Measurements from ENCODE around the gene B3GALT6.

DNA sequence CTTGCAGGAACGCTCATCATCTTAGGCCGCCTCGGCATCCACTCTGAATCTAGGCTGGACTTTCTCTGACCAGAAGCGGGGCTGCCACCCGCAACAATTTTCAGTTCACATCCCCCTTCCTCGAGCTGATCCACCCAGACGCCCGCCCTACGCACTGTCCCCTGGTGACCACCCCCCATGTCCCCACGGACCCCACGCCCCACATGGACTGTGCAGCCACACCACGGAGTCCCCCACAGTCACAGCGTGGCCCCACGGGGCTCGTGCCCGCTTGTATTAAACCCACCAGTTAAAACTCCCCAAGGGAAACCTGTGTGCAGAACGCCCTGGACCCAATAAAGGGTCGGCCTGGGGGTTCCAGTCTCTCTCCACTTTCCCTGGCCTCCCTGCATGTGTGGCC is 27.5 kb downstream of the B3GALT6 start:
- TF ChIP-seq EP300 (IDR thresholded peaks at IDR 0.05; ENCODE audit: borderline replicate concordance) (no peak), NFIC (IDR thresholded peaks at IDR 0.05) (no peak), RAD21 (IDR thresholded peaks at IDR 0.05; ENCODE audit: low read depth) (no peak), FOXM1 (IDR thresholded peaks at IDR 0.05; ENCODE audit: borderline replicate concordance, low read depth) (no peak), TCF12 (IDR thresholded peaks at IDR 0.05; ENCODE audit: low read depth) (no peak)
- TF ChIP-seq, protein P1, sequence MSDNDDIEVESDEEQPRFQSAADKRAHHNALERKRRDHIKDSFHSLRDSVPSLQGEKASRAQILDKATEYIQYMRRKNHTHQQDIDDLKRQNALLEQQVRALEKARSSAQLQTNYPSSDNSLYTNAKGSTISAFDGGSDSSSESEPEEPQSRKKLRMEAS (IDR thresholded peaks at IDR 0.05), result no peak
- TF ChIP-seq, protein P2, sequence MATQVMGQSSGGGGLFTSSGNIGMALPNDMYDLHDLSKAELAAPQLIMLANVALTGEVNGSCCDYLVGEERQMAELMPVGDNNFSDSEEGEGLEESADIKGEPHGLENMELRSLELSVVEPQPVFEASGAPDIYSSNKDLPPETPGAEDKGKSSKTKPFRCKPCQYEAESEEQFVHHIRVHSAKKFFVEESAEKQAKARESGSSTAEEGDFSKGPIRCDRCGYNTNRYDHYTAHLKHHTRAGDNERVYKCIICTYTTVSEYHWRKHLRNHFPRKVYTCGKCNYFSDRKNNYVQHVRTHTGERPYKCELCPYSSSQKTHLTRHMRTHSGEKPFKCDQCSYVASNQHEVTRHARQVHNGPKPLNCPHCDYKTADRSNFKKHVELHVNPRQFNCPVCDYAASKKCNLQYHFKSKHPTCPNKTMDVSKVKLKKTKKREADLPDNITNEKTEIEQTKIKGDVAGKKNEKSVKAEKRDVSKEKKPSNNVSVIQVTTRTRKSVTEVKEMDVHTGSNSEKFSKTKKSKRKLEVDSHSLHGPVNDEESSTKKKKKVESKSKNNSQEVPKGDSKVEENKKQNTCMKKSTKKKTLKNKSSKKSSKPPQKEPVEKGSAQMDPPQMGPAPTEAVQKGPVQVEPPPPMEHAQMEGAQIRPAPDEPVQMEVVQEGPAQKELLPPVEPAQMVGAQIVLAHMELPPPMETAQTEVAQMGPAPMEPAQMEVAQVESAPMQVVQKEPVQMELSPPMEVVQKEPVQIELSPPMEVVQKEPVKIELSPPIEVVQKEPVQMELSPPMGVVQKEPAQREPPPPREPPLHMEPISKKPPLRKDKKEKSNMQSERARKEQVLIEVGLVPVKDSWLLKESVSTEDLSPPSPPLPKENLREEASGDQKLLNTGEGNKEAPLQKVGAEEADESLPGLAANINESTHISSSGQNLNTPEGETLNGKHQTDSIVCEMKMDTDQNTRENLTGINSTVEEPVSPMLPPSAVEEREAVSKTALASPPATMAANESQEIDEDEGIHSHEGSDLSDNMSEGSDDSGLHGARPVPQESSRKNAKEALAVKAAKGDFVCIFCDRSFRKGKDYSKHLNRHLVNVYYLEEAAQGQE (IDR thresholded peaks at IDR 0.05; ENCODE audit: low read depth), result no peak
